ENCODE measurements around the gene SLC22A3.
"Not testable (repeated sequence)": the region's sequence is repeated elsewhere in the genome, so short reads cannot be mapped to it uniquely, and the experiment has no call there.

The SLC22A3 gene, protein sequence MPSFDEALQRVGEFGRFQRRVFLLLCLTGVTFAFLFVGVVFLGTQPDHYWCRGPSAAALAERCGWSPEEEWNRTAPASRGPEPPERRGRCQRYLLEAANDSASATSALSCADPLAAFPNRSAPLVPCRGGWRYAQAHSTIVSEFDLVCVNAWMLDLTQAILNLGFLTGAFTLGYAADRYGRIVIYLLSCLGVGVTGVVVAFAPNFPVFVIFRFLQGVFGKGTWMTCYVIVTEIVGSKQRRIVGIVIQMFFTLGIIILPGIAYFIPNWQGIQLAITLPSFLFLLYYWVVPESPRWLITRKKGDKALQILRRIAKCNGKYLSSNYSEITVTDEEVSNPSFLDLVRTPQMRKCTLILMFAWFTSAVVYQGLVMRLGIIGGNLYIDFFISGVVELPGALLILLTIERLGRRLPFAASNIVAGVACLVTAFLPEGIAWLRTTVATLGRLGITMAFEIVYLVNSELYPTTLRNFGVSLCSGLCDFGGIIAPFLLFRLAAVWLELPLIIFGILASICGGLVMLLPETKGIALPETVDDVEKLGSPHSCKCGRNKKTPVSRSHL

GRCh38 chr6:160348223-160349019 is at the start of gene SLC22A3:
Gene SLC22A3, plus strand, starts transcription at chr6:160348378. Its CDS starts 42 bp downstream, at chr6:160348420.
- peak; percentile 15 for DNase-seq (ENCODE audit: low read depth)

- no peak for DNase-seq (ENCODE audit: low read depth)
Measured at GRCh38 chr6:160299559-160299958, 48.6 kb upstream of the SLC22A3 start.

DNA sequence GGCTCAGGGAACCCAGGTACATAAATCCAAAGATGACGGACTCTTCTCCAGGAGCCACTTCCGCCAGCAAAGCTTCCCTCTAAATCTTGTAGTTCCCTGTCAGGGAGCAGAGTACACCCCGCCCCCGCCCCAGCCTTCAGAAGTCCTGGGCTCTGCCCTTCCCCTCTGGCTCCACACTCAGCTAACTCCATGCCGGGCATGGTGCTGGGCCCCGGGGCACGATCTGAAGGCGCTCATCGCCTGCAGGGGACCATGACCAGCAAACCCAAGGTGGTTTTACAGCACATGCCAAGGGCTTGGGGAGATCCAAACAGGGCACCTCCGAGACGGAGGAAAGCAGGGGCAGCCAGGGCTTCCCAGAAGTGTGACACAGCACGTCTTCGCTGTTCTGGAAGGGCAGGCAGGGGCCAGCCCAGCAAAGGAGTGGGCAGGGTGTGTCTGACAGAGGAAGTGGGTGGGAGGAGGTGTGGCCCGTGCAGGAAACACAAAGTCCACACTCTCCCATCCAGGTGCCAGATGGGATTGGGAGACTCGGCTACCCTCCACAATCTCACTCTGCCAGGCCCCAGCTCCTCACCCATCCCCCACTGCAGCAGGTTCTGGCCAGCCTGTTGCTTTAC is 48.0 kb upstream of the SLC22A3 start:
- DNase-seq (ENCODE audit: low read depth), result no peak

GRCh38 chr6:160301339-160301738 is 46.8 kb upstream of the SLC22A3 start:
- no peak for DNase-seq (ENCODE audit: low read depth)

DNA sequence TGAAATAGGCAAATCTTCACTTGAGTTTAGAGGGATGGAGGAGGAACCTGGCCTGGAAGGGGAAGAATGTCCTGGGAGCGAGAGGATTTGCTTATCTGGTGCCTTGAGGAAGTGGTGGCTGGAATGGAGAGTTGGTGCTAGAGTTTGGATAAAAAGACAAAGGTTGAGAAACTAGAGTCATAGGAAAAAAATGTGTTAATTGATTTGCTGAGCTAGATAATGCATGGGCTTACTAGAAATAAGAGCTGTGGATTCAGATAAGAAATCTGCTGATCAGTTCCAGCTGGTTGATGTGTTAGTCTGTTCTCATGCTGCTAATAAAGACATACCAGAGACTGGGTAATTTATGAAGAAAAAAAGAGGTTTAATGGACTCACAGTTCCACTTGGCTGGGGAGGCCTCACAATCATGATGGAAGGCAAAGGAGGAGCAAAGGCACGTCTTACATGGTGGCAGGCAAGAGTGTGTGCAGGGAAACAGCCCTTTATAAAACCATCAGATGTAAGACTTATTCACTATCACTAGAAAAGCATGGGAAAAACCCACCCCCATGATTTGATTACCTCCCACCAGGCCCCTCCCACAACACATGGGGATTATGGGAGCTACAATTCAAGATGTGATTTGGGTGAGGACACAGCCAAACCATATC is 45.6 kb upstream of the SLC22A3 start:
- not testable (repeated sequence) for DNase-seq (ENCODE audit: low read depth)

DNA sequence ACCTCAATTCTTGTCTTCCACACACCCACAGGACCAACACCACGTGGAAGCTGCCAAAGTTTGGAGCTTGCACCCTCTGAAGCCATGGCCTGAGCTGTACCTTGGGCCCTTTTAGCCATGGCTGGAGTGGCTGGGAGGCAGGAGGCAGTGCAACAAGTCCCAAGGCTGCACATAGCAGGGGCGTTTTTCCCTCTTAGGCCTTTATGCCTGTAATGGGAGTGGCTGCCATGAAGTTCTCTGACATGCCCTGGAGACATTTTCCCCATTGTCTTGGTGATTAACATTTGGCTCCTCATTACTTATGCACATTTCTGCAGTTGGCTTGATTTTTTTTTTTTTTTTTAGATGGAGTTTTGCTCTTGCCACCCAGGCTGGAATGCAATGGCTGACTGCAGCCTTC is 44.4 kb upstream of the SLC22A3 start:
- DNase-seq (ENCODE audit: low read depth), result no peak

- DNase-seq (ENCODE audit: low read depth), result no peak
Measured at GRCh38 chr6:160305926-160306713, 42.1 kb upstream of the SLC22A3 start.

- no peak for DNase-seq (ENCODE audit: low read depth)
Measured at GRCh38 chr6:160309718-160310117, 38.5 kb upstream of the SLC22A3 start.

DNA sequence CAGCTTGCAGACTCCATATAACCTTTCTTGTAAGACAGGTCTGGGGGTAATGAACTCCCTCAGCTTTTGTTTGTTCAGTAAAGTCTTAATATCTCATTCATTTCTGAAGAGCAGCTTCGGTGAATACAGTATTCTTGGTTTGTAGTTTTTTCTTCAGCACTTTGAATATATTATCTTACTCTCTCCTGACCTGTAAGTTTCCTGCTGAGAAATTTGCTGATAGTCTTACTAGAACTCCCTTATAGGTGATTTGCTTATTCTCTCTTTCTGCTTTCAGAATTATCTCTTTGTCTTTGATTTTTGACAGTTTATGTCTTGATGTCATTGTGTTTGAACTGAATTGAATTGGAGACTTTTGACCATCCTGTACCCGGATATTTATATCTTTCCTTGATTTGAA is 35.3 kb upstream of the SLC22A3 start:
- DNase-seq (ENCODE audit: low read depth), result no peak

GRCh38 chr6:160315310-160315709 is 32.9 kb upstream of the SLC22A3 start:
- no peak for DNase-seq (ENCODE audit: low read depth)

DNA sequence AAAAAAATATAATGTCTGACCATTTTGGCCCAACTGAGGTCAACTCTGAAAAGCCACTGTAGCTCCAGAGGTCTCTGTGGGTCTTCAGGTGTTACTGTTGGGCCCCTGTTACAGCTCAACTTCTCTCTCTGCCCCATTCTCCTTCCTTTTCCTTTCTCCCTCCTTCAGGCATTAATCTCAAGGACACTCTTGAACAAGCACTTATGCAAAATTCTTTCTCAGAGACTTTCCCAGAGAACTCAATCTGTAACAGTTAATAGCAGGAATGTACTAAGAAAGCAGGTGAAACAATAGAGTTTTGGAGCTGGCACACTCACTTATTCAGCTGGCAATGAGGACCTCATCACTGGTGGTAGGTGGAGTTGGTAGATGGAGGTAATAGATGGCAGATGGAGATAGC is 31.9 kb upstream of the SLC22A3 start:
- no peak for DNase-seq (ENCODE audit: low read depth)

- no peak for DNase-seq (ENCODE audit: low read depth)
Measured at GRCh38 chr6:160319246-160319645, 28.9 kb upstream of the SLC22A3 start.

- no peak for DNase-seq (ENCODE audit: low read depth)
Measured at GRCh38 chr6:160321729-160322505, 26.3 kb upstream of the SLC22A3 start.

DNA sequence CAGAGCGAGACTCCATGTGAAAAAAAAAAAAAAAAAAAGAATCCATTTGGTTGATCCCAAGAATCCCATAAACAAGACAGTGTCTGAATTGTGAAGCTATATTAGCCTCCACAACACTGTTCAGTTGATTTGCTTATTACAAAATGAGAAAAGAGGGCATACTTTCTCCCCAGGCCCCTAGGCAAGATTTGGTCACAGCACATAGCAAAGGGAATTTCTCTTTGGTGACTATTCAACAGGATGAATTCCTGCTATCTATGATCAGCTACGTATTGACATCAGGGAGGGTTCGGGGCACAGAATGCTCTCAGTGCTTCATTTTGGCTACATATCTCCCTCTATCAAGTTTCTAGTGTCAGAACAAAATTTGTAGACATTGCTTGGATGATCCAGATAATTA is 20.2 kb upstream of the SLC22A3 start:
- DNase-seq (ENCODE audit: low read depth), result no peak

DNA sequence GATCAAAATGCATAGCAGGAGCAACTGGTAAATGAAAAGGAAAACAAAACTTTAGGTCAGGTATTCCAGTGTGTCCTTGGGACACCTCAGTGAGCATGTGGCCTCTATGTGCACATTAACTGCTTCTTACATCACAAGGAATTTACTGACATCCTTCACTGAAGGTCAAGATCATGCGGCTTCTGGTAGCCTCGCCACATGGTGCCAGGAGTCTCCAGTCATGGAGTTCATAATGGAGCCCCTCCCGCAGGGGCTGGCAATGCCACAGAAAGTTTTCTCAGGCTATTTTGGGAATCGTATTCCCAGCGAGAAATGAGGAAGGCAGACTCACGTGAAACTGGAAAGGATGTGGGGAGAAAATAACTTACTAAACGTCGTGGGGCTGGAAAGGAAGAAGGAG is 19.7 kb upstream of the SLC22A3 start:
- no peak for DNase-seq (ENCODE audit: low read depth)

DNA sequence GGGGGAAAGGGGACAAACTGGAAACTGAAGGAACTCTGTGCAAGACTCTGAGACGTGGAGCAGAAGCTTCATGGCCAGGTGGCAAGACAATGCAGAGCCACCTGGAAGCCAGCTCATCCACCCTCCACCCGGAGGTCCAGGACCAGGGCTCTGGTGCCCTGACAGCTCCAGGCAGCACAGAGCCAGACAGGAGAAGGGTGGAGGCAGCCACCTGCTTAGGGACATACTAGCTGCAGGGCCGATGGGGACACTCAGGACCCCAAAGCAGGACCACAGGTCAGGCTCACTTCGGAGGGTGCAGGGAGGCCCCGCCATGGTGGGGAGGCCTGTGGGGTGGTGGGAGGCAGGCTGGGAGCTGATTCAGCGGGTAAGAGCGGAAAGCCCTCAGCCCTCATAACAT is 19.0 kb upstream of the SLC22A3 start:
- DNase-seq (ENCODE audit: low read depth), result no peak

DNA sequence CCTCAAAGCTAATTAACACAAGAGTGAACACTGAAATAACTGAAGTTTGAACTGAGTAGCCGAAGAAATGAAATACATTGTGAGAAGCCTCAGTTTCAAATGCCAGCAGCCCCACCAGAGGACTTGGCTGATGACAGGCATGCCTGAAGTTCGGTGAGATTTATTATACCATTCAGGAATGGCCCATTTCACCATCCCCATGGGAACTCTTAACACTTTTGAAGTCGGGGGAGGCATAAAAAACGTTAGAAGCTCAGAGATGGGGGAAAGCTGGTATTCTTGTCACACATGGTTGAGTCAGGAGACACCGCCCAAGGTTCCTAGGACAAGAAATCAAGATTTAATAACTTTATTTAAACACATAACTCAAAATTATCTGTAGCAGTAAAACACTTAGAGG is 17.6 kb upstream of the SLC22A3 start:
- DNase-seq (ENCODE audit: low read depth), result no peak

GRCh38 chr6:160331204-160331603 is 17.0 kb upstream of the SLC22A3 start:
- no peak for DNase-seq (ENCODE audit: low read depth)

- DNase-seq (ENCODE audit: low read depth), result no peak
Measured at GRCh38 chr6:160331753-160332152, 16.4 kb upstream of the SLC22A3 start.

DNA sequence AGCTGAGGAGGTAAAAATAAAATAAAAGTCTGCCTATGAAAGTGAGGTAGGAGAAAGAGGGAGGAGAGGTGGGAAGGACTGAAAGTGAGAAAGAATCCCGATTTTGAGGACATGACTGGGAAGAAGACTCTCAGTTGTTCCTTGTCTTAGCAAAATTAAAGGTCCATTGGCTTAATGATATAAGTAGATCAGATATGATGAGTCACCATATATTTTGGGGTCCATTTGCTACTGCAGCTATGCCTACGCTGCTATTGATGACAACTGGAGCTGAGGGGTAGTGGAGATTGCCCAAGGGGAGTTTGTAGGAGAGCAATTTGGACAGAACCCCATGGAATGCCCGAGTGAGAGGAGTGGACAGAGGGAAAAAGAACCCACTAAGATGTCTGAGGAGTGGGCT is 15.1 kb upstream of the SLC22A3 start:
- no peak for DNase-seq (ENCODE audit: low read depth)

Data from HS-5 (cell line).